K562 (cell line): ENCODE data around the gene PCED1B. TPM values are rescaled to one million over a fixed set of nuclear protein-coding genes. Genes with fewer than 3 reads are reported as not detected.
A peak's percentile ranks its signal among the peaks of the same experiment; 100 is the strongest.

ENCODE experiments used
- BACH1 ChIP-seq: fragments of 200-800 bp; sonication (Bioruptor generic); IDR thresholded peaks from 2 replicates; pipeline ENCODE4 v1.6.1; 2016; ENCODE audit warnings: missing genetic modification characterization, missing compliant biosample characterization
- CCNT2 ChIP-seq: IDR thresholded peaks from 2 replicates; pipeline ENCODE4 v1.6.1; 2011; ENCODE audit warnings: borderline replicate concordance, low read depth, mild to moderate bottlenecking, moderate library complexity, mixed read lengths, low read length; ENCODE audit not compliant: insufficient read length; ENCODE audit errors: extremely low read depth
- CHCHD3 ChIP-seq: fragments of 250-450 bp; sonication (Bioruptor Pico); IDR thresholded peaks from 2 replicates; pipeline ENCODE4 v2.1.2; 2022; ENCODE audit warnings: mild to moderate bottlenecking
- CHD4 ChIP-seq: fragments of 200-600 bp; sonication (generic); IDR thresholded peaks from 3 replicates; pipeline ENCODE4 v1.6.1; 2012; ENCODE audit warnings: low read depth, mild to moderate bottlenecking, mixed read lengths, low read length, inconsistent platforms; ENCODE audit not compliant: insufficient read depth, insufficient replicate concordance, poor library complexity, severe bottlenecking
- EP400 ChIP-seq: fragments of 450-650 bp; IDR thresholded peaks from 2 replicates; pipeline ENCODE4 v1.6.1; 2017; ENCODE audit warnings: antibody characterized with exemption, mild to moderate bottlenecking, moderate library complexity
- ERF ChIP-seq: fragments of 450-650 bp; formaldehyde crosslinking; IDR thresholded peaks from 2 replicates; pipeline ENCODE4 v1.4.0; 2020; ENCODE audit warnings: mild to moderate bottlenecking, mixed read lengths
- FOXP1 ChIP-seq: sonication (generic); formaldehyde crosslinking; IDR thresholded peaks from 2 replicates; pipeline ENCODE4 v1.8.0; 2022; ENCODE audit warnings: mild to moderate bottlenecking, missing genetic modification reagents
- HSF4 ChIP-seq: fragments of 250-450 bp; sonication (Bioruptor Pico); IDR thresholded peaks from 2 replicates; pipeline ENCODE4 v2.1.2; 2022; ENCODE audit warnings: mild to moderate bottlenecking, moderate library complexity, borderline replicate concordance
- KAT8 ChIP-seq: fragments of 450-650 bp; IDR thresholded peaks from 2 replicates; pipeline ENCODE4 v1.6.1; 2016; ENCODE audit warnings: low read depth, mild to moderate bottlenecking
- KDM5B ChIP-seq: fragments of 200-600 bp; sonication (generic); IDR thresholded peaks from 2 replicates; pipeline ENCODE4 v1.6.1; 2012; ENCODE audit warnings: low read depth, mild to moderate bottlenecking, moderate library complexity, low read length, control low read depth, inconsistent platforms; ENCODE audit not compliant: insufficient replicate concordance
- KLF1 ChIP-seq: fragments of 450-650 bp; IDR thresholded peaks from 2 replicates; pipeline ENCODE4 v1.6.1; 2016; ENCODE audit warnings: missing genetic modification characterization, missing compliant biosample characterization
- NFE2L1 ChIP-seq: fragments of 450-650 bp; IDR thresholded peaks from 2 replicates; pipeline ENCODE4 v1.6.1; 2016; ENCODE audit warnings: missing genetic modification characterization, low read depth, mild to moderate bottlenecking, missing compliant biosample characterization, moderate library complexity, borderline replicate concordance
- NFRKB ChIP-seq: fragments of 450-650 bp; IDR thresholded peaks from 2 replicates; pipeline ENCODE4 v1.6.1; 2016; ENCODE audit warnings: low read depth
- PBX2 ChIP-seq, 2 experiments: IDR thresholded peaks in 1 of 2; conservative IDR thresholded peaks in 1 of 2; 2 replicates each; pipeline ENCODE4 v1.6.1; 2016; ENCODE audit warnings: low read depth in 2 of 2, mild to moderate bottlenecking in 1 of 2, missing compliant biosample characterization in 1 of 2, missing genetic modification characterization in 1 of 2, moderate library complexity in 1 of 2
- POLR3G ChIP-seq: IDR thresholded peaks from 2 replicates; pipeline ENCODE4 v1.6.1; 2011; ENCODE audit not compliant: insufficient read length, insufficient replicate concordance; ENCODE audit errors: extremely low read depth
- PRPF4 ChIP-seq: fragments of 200-400 bp; formaldehyde crosslinking; IDR thresholded peaks from one replicate; pipeline ENCODE4 v1.6.1; 2017; ENCODE audit warnings: low read length, low read depth, mild to moderate bottlenecking; ENCODE audit not compliant: insufficient read depth, poor library complexity, severe bottlenecking
- RAD51 ChIP-seq: fragments of 450-650 bp; IDR thresholded peaks from 2 replicates; pipeline ENCODE4 v1.7.1; 2016; ENCODE audit warnings: low read depth, mild to moderate bottlenecking, borderline replicate concordance
- SIX5 ChIP-seq, 2 experiments: IDR thresholded peaks; 2 replicates each; pipeline ENCODE4 v1.6.1; 2011; ENCODE audit warnings: low read length in 2 of 2, borderline replicate concordance in 1 of 2, low read depth in 1 of 2, mild to moderate bottlenecking in 1 of 2, moderate library complexity in 1 of 2; ENCODE audit not compliant: insufficient read depth in 1 of 2
- SMARCB1 ChIP-seq: IDR thresholded peaks from 2 replicates; pipeline ENCODE4 v1.6.1; 2011; ENCODE audit warnings: improper control_type of control experiment, low read depth; ENCODE audit not compliant: insufficient read length
- ZBTB34 ChIP-seq: fragments of 250-450 bp; sonication (Bioruptor Pico); IDR thresholded peaks from 2 replicates; pipeline ENCODE4 v1.8.0; 2021; ENCODE audit warnings: mild to moderate bottlenecking, moderate library complexity
- ZFP30 ChIP-seq: fragments of 250-450 bp; sonication (Bioruptor Pico); IDR thresholded peaks from 2 replicates; pipeline ENCODE4 v1.8.0; 2022; ENCODE audit warnings: moderate library complexity, mild to moderate bottlenecking, inconsistent platforms, borderline replicate concordance
- ZKSCAN1 ChIP-seq: fragments of 150-350 bp; IDR thresholded peaks from 2 replicates; pipeline ENCODE4 v1.6.1; 2016; ENCODE audit warnings: low read depth, low read length
- ZNF217 ChIP-seq: sonication (generic); formaldehyde crosslinking; IDR thresholded peaks from 2 replicates; pipeline ENCODE4 v1.8.0; 2022; ENCODE audit warnings: mild to moderate bottlenecking, missing genetic modification reagents
- polyA plus RNA-seq, 8 experiments: library from polyadenylated mRNA; depleted of rRNA in 4 of 8; stranded (reverse) in 5 of 8; unstranded in 3 of 8; fragments of >200 nt; fragmentation: Nextera tagmentation in 2 of 8; fragmentation: Illumina TruSeq in 1 of 8; extraction: Ambion mirVana in 2 of 8; extraction: Trizol in 1 of 8; gene quantifications; 2 replicates each; pipeline versions ENCODE4 v1.2.1 to v1.2.3, GENCODE V29; 2011 to 2014; ENCODE audit warnings: inconsistent platforms in 1 of 8, missing spikeins in 1 of 8
- total RNA-seq, 7 experiments: library from RNA; depleted of rRNA in 6 of 7; stranded (reverse); fragments of >200 nt in 6 of 7; fragmentation: Illumina TruSeq in 2 of 7; extraction: Trizol in 2 of 7; gene quantifications; 2 replicates each; pipeline versions ENCODE4 v1.2.1 to v1.2.3, GENCODE V29; 2011 to 2021; ENCODE audit warnings: low replicate concordance in 1 of 7

PCED1B gene
- total and polyA plus RNA-seq, 9 of the 15 experiments (the other 6 are each of a cell fraction or from before 2014, with no cell fraction given) = 1.2 to 9.3 (median 2.5) TPM

GRCh38 chr12:47207340-47207717 is 127.9 kb downstream of the PCED1B start (continued):
- TF ChIP-seq HSF4 (CRISPR knock-in tag) = no peak
- TF ChIP-seq ZKSCAN1 = 0 out of 2 replicates have a peak, but pooled peaks have one; percentile 11
- 0 out of 2 replicates have a peak, but pooled peaks have one; percentile 10 for TF ChIP-seq BACH1
- no peak; the same call in 1 of the 2 replicates for TF ChIP-seq EP400
- no peak for TF ChIP-seq KLF1 (tag)
- TF ChIP-seq CCNT2 = peak; percentile 26
- no peak for TF ChIP-seq ERF (CRISPR knock-in tag)
- TF ChIP-seq RAD51 = peak; percentile 38; the same call in 1 of the 2 replicates
- no peak for TF ChIP-seq ZBTB34
- TF ChIP-seq POLR3G = no peak
- TF ChIP-seq ZNF217 (CRISPR knock-in tag) = no peak
- no peak for TF ChIP-seq FOXP1 (CRISPR knock-in tag)
- TF ChIP-seq SIX5 (IDR thresholded peaks at IDR 0.05; ENCODE audit: borderline replicate concordance in 1 of 2, insufficient read depth in 1 of 2, low read depth in 1 of 2, low read length in 2 of 2) = no peak
- TF ChIP-seq PRPF4 = no peak
- no peak for TF ChIP-seq KDM5B
- TF ChIP-seq NFRKB = no peak
- TF ChIP-seq CHCHD3 (CRISPR knock-in tag) = no peak
- no peak for TF ChIP-seq SMARCB1
- no peak for TF ChIP-seq NFE2L1 (tag)
- no peak for TF ChIP-seq CHD4
- TF ChIP-seq PBX2 (CRISPR knock-in tag; IDR thresholded peaks at IDR 0.05; ENCODE audit: low read depth) = no peak
- TF ChIP-seq PBX2 (tag; conservative IDR thresholded peaks at IDR 0.05; ENCODE audit: low read depth) = no peak
- TF ChIP-seq ZFP30 (CRISPR knock-in tag) = no peak
- TF ChIP-seq KAT8 = no peak
